ENCODE results near the gene SLC16A10. TPM values are rescaled to one million over a fixed set of nuclear protein-coding genes. Genes with fewer than 3 reads are reported as not detected.

The SLC16A10 gene
- total RNA-seq, 1 experiment from 2014 or later, result 2.9 TPM

DNA sequence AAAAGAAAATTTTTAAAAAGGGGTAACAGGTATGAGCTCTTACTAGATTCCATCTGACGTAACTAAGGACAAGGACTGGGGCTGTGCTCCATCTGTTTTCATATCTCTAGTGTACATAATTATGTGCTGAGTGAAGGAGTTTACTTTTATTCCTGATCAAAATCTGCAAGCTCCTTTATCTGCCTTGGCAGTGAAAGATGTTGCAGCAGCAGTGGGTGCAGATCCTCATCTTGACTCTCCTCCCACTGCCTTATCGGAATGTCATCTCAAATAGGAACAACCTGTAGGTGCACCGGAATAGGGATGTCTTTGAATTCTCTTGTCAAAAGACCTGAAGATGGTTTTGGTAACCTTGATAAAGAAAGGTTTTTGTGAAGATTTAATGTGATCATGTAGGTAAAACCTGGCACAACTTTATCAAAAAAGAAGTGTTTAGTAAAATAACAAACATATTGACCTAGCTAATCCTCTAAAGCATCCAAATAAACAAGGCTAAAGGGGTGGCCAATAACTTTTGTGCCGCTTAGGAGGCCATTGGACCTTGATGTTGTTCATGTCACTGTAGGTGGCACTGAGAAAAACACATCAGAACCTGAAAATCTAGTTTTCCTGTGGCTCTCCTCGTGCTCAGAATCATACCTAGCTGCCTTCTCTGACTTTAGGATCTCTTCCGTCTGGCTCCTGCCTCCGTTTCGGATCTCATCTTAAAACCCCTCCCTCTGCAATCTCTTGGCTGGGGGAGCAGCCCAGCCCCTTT, 19.0 kb upstream of the SLC16A10 start:
- H3K4me3 ChIP-seq (ENCODE audit: low read length), result no peak overlapping the region
- no peak overlapping the region for H3K9ac ChIP-seq (ENCODE audit: low read length)
- no peaks in the 10 kb centered on the region for H3K27me3 ChIP-seq (ENCODE audit: low read length)
- peak overlapping the region; percentile 45 for H2AFZ ChIP-seq (ENCODE audit: low read length)
- DNase-seq (peak; percentile 13), ATAC-seq (no peak)
- no peaks in the 10 kb centered on the region for H4K20me1 ChIP-seq (ENCODE audit: low read length)
- ChIA-PET CTCF (no interaction called here), POLR2A (ENCODE audit: unreplicated experiment) (no interaction called here)
- no peaks in the 10 kb centered on the region for H3F3A ChIP-seq (ENCODE audit: low read length, unreplicated experiment)
- H3K79me2 ChIP-seq (ENCODE audit: low read length), result no peaks in the 10 kb centered on the region
- TF ChIP-seq EZH2phosphoT487 (IDR thresholded peaks at IDR 0.05; ENCODE audit: borderline replicate concordance, low read length), result no peak
- TF ChIP-seq EZH2 (IDR thresholded peaks at IDR 0.05; ENCODE audit: low read length, unreplicated experiment), result no peak
- TF ChIP-seq, protein P1, sequence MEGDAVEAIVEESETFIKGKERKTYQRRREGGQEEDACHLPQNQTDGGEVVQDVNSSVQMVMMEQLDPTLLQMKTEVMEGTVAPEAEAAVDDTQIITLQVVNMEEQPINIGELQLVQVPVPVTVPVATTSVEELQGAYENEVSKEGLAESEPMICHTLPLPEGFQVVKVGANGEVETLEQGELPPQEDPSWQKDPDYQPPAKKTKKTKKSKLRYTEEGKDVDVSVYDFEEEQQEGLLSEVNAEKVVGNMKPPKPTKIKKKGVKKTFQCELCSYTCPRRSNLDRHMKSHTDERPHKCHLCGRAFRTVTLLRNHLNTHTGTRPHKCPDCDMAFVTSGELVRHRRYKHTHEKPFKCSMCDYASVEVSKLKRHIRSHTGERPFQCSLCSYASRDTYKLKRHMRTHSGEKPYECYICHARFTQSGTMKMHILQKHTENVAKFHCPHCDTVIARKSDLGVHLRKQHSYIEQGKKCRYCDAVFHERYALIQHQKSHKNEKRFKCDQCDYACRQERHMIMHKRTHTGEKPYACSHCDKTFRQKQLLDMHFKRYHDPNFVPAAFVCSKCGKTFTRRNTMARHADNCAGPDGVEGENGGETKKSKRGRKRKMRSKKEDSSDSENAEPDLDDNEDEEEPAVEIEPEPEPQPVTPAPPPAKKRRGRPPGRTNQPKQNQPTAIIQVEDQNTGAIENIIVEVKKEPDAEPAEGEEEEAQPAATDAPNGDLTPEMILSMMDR (conservative IDR thresholded peaks at IDR 0.05; ENCODE audit: low read depth, low read length), result no peak
- H3K4me1 ChIP-seq (ENCODE audit: insufficient read depth, low read length), result no peaks in the 10 kb centered on the region
- H3K4me2 ChIP-seq (ENCODE audit: low read length), result no peak overlapping the region
- no peaks in the 10 kb centered on the region for H3K9me2 ChIP-seq (replicated peaks; ENCODE audit: low read length)
- no peaks in the 10 kb centered on the region for H3K36me3 ChIP-seq (ENCODE audit: low read depth, low read length)
- no peak overlapping the region for H3K27ac ChIP-seq (ENCODE audit: low read length)
- no TSS peak for BruUV-seq (replicated peaks)
- no peaks in the 10 kb centered on the region for H3K9me3 ChIP-seq (ENCODE audit: low read length)
- intact Hi-C loops (cut with micrococcal nuclease), result no loop called here

DNA sequence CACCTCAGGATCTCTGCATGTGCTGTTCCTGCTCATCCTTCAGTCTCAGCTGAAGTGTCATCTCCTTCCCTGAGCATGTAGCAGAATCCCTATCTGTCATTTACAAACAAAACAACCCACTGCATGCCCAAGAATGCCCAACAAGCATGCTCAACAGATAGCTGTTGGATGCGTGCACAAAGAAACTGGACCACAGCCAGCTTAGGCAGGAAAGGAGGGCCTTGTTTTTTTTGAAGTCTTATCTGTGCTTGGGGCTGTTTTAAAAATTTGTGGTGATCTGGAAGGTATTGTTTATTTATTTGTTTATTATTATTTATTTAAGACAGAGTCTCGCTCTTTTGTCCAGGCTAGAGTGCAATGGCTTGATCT, 18.5 kb upstream of the SLC16A10 start:
- CTCF ChIA-PET, result no interaction called here
- Histone ChIP-seq H3K27ac (ENCODE audit: low read length) (no peak overlapping the region), H2AFZ (ENCODE audit: low read length) (peak overlapping the region; percentile 45), H3K9me3 (ENCODE audit: low read length) (no peaks in the 10 kb centered on the region), H4K20me1 (ENCODE audit: low read length) (no peaks in the 10 kb centered on the region), H3K4me1 (ENCODE audit: insufficient read depth, low read length) (no peaks in the 10 kb centered on the region), H3K27me3 (ENCODE audit: low read length) (no peaks in the 10 kb centered on the region), H3K4me3 (ENCODE audit: low read length) (no peak overlapping the region), H3K9me2 (replicated peaks; ENCODE audit: low read length) (no peaks in the 10 kb centered on the region), H3K4me2 (ENCODE audit: low read length) (no peak overlapping the region), H3K36me3 (ENCODE audit: low read depth, low read length) (no peaks in the 10 kb centered on the region), H3F3A (ENCODE audit: low read length, unreplicated experiment) (no peaks in the 10 kb centered on the region), H3K79me2 (ENCODE audit: low read length) (no peaks in the 10 kb centered on the region), H3K9ac (ENCODE audit: low read length) (no peak overlapping the region)
- no TSS peak for BruUV-seq (replicated peaks)
- TF ChIP-seq, protein P1 (conservative IDR thresholded peaks at IDR 0.05; ENCODE audit: low read depth, low read length), result no peak
- TF ChIP-seq EZH2 (IDR thresholded peaks at IDR 0.05; ENCODE audit: low read length, unreplicated experiment) (no peak), EZH2phosphoT487 (IDR thresholded peaks at IDR 0.05; ENCODE audit: borderline replicate concordance, low read length) (no peak)
- no peak for DNase-seq
- intact Hi-C loops (cut with micrococcal nuclease), result no loop called here
- ATAC-seq, result no peak
- POLR2A ChIA-PET (ENCODE audit: unreplicated experiment), result no interaction called here

DNA sequence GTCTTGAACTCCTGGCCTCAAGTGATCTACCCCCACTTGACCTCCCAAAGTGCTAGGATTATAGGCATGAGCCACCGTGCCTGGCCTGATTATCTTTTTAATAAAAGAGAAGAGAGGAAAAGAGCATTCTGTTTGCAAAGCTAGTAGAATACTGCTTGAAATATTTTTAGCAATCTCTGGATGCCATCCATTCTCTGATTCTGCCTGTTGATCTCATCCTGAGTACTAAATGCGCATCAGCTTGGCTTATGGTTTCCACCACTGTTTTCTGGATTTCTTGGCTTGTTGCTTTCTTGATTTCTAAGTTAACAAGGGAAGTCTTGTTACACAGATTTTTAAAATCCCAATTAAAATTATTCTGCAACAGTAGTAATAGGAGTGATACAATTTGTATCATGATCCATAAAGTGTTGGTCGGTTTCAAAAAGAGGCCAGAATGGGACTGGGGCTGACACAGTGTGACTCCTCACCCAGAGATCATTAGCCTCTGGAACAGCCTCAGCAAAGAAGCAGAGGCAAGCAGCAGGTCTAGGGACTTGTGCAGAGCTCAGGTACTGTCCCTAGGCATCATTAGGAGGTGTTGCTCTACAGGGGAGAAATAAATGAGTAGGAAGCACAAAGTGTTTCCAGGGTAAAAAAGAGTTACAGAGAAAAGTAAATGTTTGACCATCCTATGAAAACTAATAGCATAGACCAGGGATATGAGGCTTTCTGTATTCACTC, 17.8 kb upstream of the SLC16A10 start:
- intact Hi-C loops (cut with micrococcal nuclease), result no loop called here
- no peaks in the 10 kb centered on the region for H3K36me3 ChIP-seq (ENCODE audit: low read depth, low read length)

More for the DNA sequence above, 17.8 kb upstream of the SLC16A10 start:
- ATAC-seq (no peak), DNase-seq (no peak)
- Histone ChIP-seq H3K9ac (ENCODE audit: low read length) (no peak overlapping the region), H4K20me1 (ENCODE audit: low read length) (no peaks in the 10 kb centered on the region), H2AFZ (ENCODE audit: low read length) (no peak overlapping the region), H3K4me3 (ENCODE audit: low read length) (no peak overlapping the region), H3K9me3 (ENCODE audit: low read length) (no peaks in the 10 kb centered on the region), H3K4me2 (ENCODE audit: low read length) (no peak overlapping the region), H3K9me2 (replicated peaks; ENCODE audit: low read length) (no peaks in the 10 kb centered on the region), H3K79me2 (ENCODE audit: low read length) (no peaks in the 10 kb centered on the region), H3K27ac (ENCODE audit: low read length) (no peak overlapping the region), H3F3A (ENCODE audit: low read length, unreplicated experiment) (no peaks in the 10 kb centered on the region), H3K4me1 (ENCODE audit: insufficient read depth, low read length) (no peaks in the 10 kb centered on the region), H3K27me3 (ENCODE audit: low read length) (no peaks in the 10 kb centered on the region)
- BruUV-seq (replicated peaks), result no TSS peak
- POLR2A ChIA-PET (ENCODE audit: unreplicated experiment), result no interaction called here
- TF ChIP-seq EZH2phosphoT487 (IDR thresholded peaks at IDR 0.05; ENCODE audit: borderline replicate concordance, low read length) (no peak), EZH2 (IDR thresholded peaks at IDR 0.05; ENCODE audit: low read length, unreplicated experiment) (no peak)
- TF ChIP-seq, protein P1 (conservative IDR thresholded peaks at IDR 0.05; ENCODE audit: low read depth, low read length), result no peak
- CTCF ChIA-PET, result no interaction called here

All from PC-3 (cell line).